ENCODE measurements around the gene RAC3. TPM values are rescaled to one million over a fixed set of nuclear protein-coding genes. Genes with fewer than 3 reads are reported as not detected.

The RAC3 gene
- 15.5 TPM for total RNA-seq
- long read RNA-seq, partial matches to known transcripts, result 0 of 4 reads
- long read RNA-seq, other reads (novel, unspliced or antisense), result 0 of 4 reads

DNA sequence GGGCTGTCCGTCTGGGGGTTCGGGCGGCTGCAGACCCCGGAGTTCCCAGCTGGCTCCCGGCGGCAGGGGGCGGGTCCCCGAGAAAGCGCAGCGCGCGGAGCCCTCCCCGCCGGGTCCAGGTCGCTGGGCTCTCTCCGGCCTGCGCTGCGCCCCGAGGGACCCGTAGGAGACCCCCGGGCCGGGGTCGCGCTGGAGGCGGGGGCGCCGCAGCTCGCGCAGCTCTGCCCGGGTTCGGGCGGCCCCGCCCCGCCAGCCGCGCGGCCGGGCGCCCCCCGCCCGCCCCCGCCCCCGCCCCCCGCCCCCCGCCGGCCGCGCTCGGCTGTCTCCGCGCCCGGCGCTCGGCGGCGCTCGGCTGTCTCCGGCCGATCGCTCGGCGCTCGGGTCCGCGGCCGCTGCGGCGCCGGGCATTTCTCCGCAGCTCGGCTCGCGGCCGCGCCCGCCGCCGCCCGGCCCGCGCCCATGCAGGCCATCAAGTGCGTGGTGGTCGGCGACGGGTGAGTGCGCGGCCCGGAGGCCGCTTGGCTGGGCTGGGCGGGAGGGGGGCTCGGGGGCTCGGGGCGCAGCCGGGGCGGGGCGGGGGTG, at the start of gene RAC3:
RAC3 (plus strand) TSS at position 376 of the 582 bp plus-strand sequence; CDS start at position 460, 84 bp downstream.
- no peak for DNase-seq (ENCODE audit: low spot score)

DNA sequence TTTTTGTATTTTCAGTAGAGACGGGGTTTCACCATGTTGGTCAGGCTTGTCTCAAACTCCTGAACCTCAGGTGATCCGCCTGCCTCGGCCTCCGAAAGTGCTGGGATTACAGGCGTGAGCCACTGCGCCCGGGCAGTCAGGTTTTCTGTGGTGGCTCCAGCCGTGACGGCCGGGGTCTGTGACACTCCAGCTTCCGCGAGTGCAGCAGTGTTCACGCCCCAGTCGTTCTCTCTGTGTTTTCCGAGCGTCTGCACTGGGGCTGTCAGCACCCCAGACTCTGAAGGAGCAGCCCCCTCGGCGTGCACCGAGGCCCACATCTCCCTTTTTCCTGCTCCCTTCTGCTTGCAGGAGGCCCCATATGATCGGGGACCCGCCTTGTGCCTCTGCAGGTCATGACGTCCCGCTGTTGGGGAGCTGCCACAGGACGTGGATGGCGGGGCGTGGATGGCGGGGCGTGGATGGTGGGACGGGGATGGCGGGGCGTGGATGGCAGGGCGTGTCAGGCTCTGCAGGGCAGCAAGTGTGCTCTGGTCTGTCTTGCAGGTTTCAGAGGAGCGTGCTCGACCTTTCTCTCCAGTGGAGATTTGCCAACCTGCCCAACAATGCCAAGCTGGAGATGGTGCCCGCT, 48.4 kb upstream of the RAC3 start:
- DNase-seq (ENCODE audit: low spot score), result no peak

DNA sequence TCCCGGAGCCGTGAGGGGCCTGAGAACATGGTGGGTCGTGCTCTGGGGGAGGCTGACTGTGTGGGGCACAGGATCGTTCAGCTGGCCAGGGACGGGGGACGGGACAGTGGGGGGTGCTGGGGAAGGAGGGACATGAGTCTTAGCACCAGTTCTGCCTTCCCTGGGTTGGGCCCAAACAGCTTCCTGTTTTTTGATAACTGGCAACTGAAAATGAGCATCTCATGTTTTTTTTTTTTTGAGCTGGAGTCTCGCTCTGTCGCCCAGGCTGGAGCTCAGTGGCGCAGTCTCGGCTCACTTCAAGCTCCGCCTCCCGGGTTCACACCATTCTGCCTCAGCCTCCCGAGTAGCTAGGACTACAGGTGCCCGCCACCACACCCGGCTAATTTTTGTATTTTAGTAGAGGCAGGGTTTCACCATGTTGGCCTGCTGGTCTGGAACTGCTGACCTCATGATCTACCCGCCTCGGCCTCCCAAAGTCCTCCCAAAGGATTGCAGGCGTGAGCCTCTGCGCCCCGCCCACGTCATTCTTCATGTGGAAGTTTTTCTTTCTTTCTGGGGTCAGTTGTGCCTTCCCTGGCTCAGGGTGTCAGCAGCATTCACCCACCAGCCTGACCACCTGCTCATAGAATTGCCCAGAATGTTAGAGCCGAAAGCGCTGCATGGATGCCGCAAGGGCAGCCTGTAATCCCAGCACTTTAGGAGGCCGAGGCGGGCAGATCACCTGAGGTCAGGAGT, 47.7 kb upstream of the RAC3 start:
- no peak for DNase-seq (ENCODE audit: low spot score)

DNA sequence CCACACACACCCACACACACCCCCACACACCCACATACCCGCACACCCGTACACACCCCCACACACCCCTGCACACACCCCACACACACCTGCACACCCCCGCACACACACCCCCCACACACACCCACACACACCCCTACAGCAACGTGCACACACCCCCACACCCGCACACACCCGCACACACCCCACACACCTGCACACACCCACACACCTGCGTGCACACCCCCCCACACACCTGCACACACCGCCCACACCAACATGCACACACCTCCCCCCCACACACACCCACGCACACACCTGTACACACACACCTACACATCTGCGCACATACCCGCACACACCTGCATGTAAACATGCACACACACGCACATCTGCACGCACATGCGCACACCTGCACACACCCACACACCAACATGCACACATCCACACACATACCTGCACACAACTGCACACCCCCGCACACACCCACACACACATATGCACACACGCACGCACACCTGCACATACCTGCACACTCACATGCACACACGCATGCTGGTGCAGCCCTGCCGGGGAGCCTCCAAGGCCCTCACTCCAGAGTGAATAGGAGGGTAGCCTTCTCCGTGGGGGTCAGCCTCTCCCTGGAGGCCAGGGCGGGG, 46.6 kb upstream of the RAC3 start:
- no peak for DNase-seq (ENCODE audit: low spot score)

DNA sequence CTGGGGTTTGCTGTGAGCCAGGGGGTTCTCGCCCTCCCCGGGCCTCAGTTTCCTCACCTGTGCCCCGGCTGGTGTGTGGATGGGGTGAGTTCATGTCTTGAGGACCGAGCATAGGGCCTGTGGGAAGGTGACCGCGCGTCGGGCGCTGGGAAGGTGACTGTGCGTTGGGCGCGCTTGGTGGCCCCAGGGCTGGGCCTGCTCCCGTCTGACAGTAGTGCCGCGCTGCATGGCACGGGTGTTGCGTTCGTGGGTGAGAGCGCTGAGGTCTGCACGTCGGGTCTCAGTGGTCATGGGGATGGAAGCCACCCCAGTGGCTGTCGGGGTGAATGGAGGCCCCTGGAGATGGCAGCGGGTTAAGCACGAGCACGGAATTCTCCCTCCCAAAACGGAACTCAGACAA, 44.9 kb upstream of the RAC3 start:
- DNase-seq (ENCODE audit: low spot score), result no peak

DNA sequence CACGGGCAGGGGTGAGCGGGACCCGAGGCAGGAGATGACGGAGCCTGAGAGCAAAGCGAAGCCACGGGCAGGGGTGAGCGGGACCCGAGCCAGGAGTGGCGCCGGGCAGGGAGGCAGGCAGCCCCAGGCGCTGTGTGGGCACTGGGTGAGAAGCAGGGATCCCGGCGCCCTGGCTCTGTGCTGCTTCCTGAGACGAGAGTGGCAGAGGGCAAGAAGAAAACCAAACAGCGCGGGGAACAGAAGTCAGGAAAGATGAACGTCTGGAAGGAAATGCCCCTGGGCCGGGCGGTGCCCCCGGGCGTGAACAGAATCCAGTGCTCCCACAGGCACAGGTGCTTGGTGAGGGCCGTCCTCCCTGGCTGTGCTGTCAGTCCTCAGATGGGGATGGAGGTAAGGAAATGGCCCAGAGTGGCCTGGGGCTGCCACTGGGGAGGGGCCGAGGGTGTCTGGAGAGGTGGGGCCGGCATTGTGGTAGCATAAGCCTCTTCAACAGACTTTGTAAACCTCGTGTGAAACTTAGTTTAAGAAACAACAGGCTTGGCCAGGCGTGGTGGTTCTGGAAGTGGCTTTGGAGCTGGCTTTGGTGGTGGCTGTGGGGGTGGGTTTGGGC, 44.2 kb upstream of the RAC3 start:
- no peak for DNase-seq (ENCODE audit: low spot score)

DNA sequence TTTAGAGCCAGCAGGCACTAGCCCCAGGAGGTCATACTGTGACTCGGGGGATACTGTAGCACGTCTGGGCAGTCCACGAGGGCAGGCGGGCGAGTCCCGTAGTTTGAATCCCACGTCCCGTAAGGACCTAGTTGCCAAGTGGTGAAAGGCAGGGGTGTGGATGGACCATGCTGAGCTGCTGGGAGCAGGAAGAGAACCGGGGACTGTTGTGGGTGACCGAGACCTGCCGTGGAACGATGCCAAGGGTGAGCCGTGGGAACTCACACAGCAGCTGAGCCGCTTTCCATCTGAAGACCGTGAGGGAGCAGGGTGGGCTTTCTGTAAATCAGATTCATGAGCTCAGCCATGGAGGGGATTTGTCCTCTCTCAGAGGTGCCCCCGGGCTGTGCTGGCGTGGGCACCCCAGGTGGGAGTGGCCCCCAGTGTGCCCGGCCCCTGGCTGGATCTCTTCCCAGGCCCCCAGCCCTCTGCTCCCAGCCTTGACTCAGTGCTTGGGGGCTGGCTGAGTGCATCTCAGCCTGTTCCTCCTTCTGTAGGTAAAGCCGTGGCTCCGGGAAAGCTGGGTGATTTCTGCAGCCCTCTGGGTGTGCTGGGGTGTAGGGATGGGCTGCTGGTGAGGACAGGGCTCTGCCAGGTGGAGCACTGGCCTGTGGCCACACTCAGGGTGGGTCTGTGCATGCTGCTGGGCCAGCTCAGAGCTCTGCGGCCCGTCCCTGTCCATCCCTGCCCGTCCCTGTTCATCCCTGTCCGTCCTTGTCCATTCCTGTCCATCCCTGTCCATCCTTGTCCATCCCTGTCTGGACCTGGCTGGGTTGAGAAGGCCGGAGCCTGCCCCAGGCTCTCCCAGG, 40.4 kb upstream of the RAC3 start:
- no peak for DNase-seq (ENCODE audit: low spot score)

DNA sequence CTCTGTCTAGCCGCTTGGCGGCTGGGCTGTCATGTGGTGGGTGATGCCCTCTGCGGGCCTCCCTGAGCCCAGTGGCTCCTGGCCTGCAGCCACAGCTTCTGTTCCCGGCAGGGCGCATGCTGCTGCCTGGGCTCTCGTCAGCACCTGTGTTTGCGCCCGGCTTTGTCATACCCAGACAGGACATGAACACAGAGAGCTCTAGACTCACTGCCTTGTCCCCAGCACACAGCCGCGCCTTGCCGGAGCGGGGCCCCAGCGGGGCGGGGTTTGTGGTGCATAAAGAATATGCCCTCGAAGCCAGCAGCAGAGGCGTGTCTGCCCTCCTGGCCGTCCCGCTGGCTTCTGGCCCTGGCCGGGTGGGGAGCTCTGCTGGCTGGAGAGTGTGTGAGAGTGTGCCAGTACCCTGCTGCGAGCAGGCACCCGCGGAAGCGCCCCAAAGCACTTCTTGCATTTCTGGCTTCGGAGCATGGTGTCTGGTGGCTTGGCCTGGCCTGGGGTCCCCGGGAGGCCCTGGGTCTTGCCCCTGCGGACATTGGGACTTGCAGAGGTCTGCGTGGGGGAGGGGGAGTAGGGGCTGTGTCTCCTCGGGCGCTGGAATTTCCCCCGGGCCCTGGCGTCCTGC, 39.7 kb upstream of the RAC3 start:
- DNase-seq (ENCODE audit: low spot score), result no peak

DNA sequence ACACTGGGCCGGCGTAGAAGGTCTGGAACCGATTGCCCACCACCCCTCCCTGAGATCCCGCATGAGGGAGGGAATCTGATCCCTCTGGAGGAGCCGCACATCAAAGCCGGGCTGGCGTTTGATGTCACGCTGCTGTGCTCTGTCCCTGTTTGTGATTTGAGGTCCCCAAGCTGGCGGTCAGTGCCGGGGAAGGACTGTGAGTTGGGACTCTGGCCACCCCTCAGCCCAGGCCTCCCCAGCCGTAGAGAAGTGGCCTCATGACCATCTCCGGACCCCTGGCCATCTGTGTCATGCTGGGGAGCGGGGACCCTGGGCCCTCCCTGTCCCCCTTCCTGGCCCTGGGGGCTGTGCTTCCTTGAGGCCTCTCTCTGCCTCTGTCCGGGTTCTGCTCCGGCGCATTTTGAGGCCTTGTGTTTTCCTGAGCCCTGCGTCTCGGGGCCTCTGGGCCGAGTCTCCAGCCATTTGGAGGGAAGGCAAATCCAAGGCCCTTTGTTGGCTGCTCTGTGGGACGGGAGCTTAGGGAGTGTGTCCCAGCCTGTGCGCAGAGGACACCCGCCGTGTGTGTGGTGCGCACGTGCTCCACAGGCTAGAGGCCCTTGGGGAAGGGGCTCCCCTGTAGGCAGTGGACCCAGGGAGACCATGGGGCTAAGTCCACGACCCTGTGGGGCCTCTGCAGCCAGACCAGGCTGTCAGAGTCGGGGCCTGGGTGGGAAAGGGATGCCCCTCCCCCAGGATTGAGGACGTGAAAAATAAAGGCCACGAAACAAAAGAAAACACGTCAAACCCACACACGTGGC, 39.0 kb upstream of the RAC3 start:
- DNase-seq (ENCODE audit: low spot score), result no peak

DNA sequence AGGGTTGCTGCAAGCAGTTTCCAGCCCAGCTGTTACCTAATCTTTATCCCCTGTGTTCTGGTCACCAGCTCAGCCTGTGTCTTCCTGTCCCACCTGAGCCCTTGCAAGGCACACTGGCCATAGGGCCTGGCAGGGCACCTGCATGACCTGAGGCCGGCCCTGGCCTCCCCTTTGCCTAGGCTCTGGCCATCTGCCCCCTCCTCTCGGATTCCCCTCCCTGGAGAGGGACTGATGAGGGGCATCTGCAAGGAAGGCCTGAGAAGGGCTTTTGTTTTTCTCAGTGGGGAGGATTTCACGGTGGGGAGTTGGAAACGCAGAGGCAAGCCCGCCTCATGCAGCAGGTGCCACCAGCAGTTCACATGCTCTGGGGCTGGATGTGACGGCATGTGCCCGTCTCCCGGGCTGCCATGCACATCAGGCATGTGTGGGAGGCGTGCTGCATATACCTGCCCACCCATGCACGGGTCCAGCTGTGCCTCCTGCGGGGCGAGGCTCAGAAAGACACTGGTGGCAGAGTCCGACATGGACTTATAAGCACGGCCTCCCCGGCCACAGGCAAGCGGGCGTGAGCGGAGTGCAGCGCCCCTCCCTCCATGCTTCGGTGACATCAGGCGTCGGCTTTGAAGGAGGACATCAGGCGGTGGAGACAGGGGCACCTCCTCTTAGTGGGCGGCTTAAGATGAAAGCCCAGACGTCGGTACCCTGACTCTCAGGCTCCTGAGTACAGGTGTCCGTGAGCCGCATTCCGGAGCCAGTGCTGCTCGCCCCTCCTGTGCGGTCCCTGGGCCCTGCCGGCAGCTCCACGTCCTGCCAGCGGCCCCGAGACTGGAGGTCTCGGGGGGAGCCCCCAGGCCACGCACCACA, 37.5 kb upstream of the RAC3 start:
- no peak for DNase-seq (ENCODE audit: low spot score)

DNA sequence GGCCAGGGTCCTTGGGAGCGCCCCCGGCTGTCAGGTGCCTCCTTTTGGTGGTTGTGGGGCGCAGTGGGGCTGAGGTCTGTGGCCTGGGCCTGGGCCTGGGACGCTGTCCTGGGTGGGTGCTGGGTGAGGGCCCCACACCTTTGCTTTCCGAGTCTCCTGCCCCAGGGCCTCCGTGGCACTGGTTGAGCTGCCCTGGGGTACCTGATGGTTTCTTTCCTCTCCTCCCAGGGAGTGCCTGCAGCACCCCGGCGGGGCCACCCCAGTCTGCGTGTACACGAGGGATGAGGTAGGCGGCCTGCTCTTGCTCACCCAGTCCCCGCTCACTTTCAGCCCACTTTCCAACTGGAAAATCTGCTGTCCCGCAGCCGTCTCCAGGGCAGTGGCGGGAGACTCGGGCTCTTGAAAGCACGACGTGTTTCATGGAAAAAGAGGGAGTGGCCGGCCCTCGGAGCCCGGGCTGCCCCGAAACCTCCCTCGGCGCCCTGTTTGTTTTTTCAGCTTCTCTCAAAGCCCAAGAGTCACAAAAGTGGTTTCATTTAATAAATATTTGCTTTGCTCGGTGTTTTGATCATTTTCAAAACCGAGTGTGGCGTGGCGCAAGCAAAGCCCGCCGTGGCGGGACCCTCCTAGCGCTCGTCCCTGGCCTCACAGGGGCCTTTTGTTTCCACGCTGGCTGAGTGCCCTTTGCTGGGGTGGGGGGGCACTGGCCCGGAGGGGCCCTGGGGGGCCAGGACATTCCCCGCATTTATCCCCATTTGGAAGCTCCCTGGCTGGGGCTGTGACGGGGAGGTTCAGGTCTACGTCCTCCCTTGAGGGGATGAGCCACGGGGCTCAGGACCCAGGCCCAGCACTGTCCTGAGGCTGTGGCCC, 36.6 kb upstream of the RAC3 start:
- DNase-seq (ENCODE audit: low spot score), result no peak

DNA sequence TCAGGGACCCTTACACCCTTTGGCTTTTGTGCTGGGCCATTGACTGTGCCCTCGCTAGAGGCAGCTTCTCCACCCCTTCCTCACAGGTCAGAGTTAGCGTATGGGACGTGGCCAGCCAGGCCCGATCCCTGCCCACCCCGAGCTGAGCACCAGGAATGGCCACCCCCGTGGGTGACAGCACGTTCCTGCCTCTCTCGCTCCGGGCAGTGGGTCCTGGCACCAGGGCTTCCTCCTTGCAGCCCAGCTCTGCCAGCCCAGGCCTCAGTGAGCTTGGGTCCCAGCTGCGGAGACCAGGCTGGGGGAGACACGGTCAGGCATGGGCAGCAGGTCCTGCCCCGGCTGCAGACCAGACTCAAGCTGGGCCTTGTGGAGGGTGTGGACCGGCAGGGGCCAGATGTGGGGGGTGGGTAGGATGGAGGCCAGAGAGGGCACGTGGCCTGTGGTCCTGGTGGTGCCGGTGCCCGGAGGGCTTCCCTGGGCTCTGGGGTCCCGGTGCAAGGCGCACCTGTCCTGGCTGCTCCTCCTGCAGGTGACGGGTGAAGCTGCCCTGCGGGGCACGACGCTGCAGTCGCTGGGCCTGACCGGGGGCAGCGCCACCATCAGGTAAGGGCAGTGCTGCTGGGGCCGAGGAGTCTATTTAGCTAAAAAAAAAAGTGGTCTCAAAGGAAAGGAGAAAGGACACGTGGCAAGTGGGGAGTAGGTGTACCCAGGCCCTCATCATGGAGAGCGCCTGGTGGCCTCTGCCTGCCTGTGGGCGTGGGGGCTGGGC, 35.8 kb upstream of the RAC3 start:
- DNase-seq (ENCODE audit: low spot score), result no peak

DNA sequence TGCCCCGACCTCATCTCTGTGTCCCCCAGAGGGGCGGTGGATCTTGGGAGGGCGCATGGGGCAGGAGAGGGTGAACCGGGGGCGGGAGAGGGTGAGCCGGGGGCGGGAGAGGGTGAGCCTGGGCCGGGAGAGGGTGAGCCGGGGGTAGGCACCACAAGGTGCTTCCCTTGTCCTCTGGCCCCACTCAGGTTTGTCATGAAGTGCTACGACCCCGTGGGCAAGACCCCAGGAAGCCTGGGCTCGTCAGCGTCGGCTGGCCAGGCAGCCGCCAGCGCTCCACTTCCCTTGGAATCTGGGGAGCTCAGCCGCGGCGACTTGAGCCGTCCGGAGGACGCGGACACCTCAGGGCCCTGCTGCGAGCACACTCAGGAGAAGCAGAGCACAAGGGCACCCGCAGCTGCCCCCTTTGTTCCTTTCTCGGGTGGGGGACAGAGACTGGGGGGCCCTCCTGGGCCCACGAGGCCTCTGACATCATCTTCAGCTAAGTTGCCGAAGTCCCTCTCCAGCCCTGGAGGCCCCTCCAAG, 35.2 kb upstream of the RAC3 start:
- DNase-seq (ENCODE audit: low spot score), result no peak

DNA sequence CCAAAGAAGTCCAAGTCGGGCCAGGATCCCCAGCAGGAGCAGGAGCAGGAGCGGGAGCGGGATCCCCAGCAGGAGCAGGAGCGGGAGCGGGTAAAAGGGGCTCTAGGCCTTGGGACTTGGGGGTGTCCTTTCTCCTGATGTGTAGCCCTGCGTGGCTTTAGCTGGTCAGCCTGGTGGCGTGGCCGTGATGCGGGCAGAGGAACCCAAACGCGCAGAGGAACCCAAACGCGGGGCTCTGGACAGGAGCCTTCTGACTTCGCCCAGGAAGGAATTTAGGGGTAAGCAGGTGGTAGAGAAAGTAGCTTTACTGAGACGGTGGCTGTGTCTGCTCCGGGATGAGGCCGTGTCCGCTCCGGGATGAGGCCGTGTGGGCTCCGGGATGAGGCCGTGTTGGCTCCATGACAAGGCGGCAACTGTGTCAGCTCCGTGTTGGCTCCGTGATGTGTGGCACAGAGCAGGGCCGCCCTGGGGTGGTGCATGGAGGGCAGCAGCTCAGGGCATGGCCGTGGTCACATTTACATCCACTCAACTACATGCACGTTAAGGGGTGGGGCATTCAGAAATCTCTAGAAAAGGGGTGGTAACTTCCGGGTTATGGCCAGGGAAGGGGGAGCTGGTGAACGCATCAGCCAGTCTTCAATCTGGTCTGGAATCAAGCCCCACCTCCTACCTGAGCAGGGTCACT, 34.6 kb upstream of the RAC3 start:
- no peak for DNase-seq (ENCODE audit: low spot score)

DNA sequence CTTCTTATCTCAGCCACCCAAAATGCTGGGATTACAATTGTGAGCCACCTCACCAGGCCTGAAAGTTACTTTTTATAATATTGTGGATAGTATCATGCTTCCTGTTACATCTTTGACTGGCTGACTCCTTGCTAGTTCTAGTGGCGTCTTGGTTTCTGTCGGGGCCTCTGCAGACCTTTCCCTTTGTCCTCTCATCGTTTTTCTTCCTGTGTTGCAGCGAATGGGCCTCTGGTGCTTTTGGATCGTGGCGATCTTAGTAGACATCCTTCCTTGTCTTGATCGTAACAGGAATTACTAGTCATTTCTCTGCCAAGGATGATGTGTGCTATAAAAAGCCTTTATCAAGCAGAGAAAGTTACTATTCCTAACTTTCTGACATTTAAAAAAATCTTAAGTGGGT, 33.3 kb upstream of the RAC3 start:
- DNase-seq (ENCODE audit: low spot score), result no peak

Measured in mesenteric fat pad (tissue), 1 donor.